Uterus (tissue), 4 donors: ENCODE results near the gene HIBCH. TPM values are rescaled to one million over a fixed set of nuclear protein-coding genes. Genes with fewer than 3 reads are reported as not detected.
A peak's percentile ranks its signal among the peaks of the same experiment; 100 is the strongest.

Source experiments
- DNase-seq, 2 donors: peaks; one replicate each; pipeline ENCODE4 v3.0.0-alpha.2; 2019 to 2020
- H3K27ac ChIP-seq, 2 donors: fragments of 200-600 bp; sonication (generic); 1 replicate in 1 of 2; 2 replicates in 1 of 2; pipeline ENCODE4 v1.5.1; 2016 to 2018
- H3K27me3 ChIP-seq, 2 donors: fragments of 200-600 bp; sonication (generic); one replicate each; pipeline ENCODE4 v1.5.1; 2018 to 2019; ENCODE audit warnings: control low read depth in 1 of 2
- H3K36me3 ChIP-seq, 2 donors: fragments of 200-600 bp; sonication (generic); one replicate each; pipeline ENCODE4 v1.5.1; 2019; ENCODE audit warnings: control low read depth in 1 of 2
- H3K4me1 ChIP-seq, 2 donors: fragments of 200-600 bp; sonication (generic); one replicate each; pipeline ENCODE4 v1.5.1; 2018 to 2019; ENCODE audit warnings: control low read depth in 1 of 2
- H3K4me3 ChIP-seq, 2 donors: fragments of 200-600 bp; sonication (generic); 1 replicate in 1 of 2; 2 replicates in 1 of 2; pipeline ENCODE4 v1.5.1; 2018 to 2019; ENCODE audit warnings: mild to moderate bottlenecking in 1 of 2
- H3K9me3 ChIP-seq, 2 donors: fragments of 200-600 bp; sonication (generic); one replicate each; pipeline ENCODE4 v1.5.1; 2019; ENCODE audit warnings: control low read depth in 1 of 2
- CTCF ChIP-seq, 4 experiments: fragments of 200-600 bp in 2 of 4; fragments of 450-650 bp in 2 of 4; sonication (generic) in 2 of 4; IDR thresholded peaks; one replicate each; pipeline ENCODE4 v1.5.1; 2016 to 2019; ENCODE audit warnings: antibody characterized with exemption in 4 of 4, mild to moderate bottlenecking in 2 of 4, moderate library complexity in 1 of 4
- POLR2A ChIP-seq, 2 donors: fragments of 450-650 bp; IDR thresholded peaks; one replicate each; pipeline ENCODE4 v1.6.1; 2016; ENCODE audit warnings: antibody characterized with exemption in 2 of 2, mild to moderate bottlenecking in 1 of 2, moderate library complexity in 1 of 2
- intact Hi-C: fragments of 100-400 bp; cut with DNase I; formaldehyde crosslinking; loops from one replicate; pipeline ENCODE4 v1.15.1; 2023; ENCODE audit warnings: low total_unique reads
- total RNA-seq, 4 donors: library from RNA; depleted of rRNA in 3 of 4; stranded (reverse); fragments of >200 nt in 3 of 4; gene quantifications; one replicate each; pipeline versions ENCODE4 v1.1.0 to v1.2.4, GENCODE V29; 2014 to 2023
- donor health status: DM: yes; HTN: yes; CAD: no.

The HIBCH gene
- total RNA-seq, 4 donors from 2014 or later: 9.1 to 53.9 (median 26.9) TPM

GRCh38 chr2:190357600-190357999 is 38.0 kb upstream of the HIBCH start:
- no peak overlapping the region for H3K4me3 ChIP-seq
- no peaks in the 10 kb centered on the region for H3K36me3 ChIP-seq
- H3K27ac ChIP-seq: no peak overlapping the region
- H3K27me3 ChIP-seq: no peaks in the 10 kb centered on the region
- intact Hi-C loops: no loop called here
- TF ChIP-seq CTCF (IDR thresholded peaks at IDR 0.05): no peak
- TF ChIP-seq POLR2A (IDR thresholded peaks at IDR 0.05): no peak
- DNase-seq: no peak
- H3K9me3 ChIP-seq: no peaks in the 10 kb centered on the region
- no peaks in the 10 kb centered on the region for H3K4me1 ChIP-seq

GRCh38 chr2:190355968-190356644 is 36.5 kb upstream of the HIBCH start:
- Histone ChIP-seq H3K27me3 (no peaks in the 10 kb centered on the region), H3K36me3 (no peaks in the 10 kb centered on the region), H3K27ac (no peak overlapping the region), H3K4me3 (no peak overlapping the region), H3K4me1 (no peaks in the 10 kb centered on the region), H3K9me3 (no peaks in the 10 kb centered on the region)
- TF ChIP-seq CTCF (IDR thresholded peaks at IDR 0.05) (no peak), POLR2A (IDR thresholded peaks at IDR 0.05) (no peak)
- DNase-seq: no peak
- intact Hi-C loops: no loop called here

GRCh38 chr2:190354003-190354690 is 34.5 kb upstream of the HIBCH start:
- intact Hi-C loops: no loop called here
- peak overlapping the region; percentile 50 to 52 for H3K27ac ChIP-seq
- no peaks in the 10 kb centered on the region for H3K4me1 ChIP-seq
- no peak for DNase-seq
- TF ChIP-seq POLR2A (IDR thresholded peaks at IDR 0.05) (no peak), CTCF (IDR thresholded peaks at IDR 0.05) (no peak)
- no peak overlapping the region for H3K4me3 ChIP-seq
- no peaks in the 10 kb centered on the region for H3K36me3 ChIP-seq
- H3K27me3 ChIP-seq: no peaks in the 10 kb centered on the region
- no peaks in the 10 kb centered on the region for H3K9me3 ChIP-seq

GRCh38 chr2:190353537-190353899 is 33.9 kb upstream of the HIBCH start:
- Histone ChIP-seq H3K27ac (peak overlapping the region; percentile 50 to 52), H3K27me3 (no peaks in the 10 kb centered on the region), H3K36me3 (no peaks in the 10 kb centered on the region), H3K4me3 (no peak overlapping the region), H3K9me3 (no peaks in the 10 kb centered on the region), H3K4me1 (no peaks in the 10 kb centered on the region)
- intact Hi-C loops: no loop called here
- TF ChIP-seq POLR2A (IDR thresholded peaks at IDR 0.05) (no peak), CTCF (IDR thresholded peaks at IDR 0.05) (no peak)
- no peak for DNase-seq
